ENCODE measurements around the gene CR1.
"Not testable (repeated sequence)": the region's sequence is repeated elsewhere in the genome, so short reads cannot be mapped to it uniquely, and the experiment has no call there.

GRCh38 chr1:207634293-207634692 is 138.3 kb downstream of the CR1 start:
- TF ChIP-seq CTCF (conservative IDR thresholded peaks at IDR 0.05; ENCODE audit: low read length); EZH2phosphoT487 (IDR thresholded peaks at IDR 0.05; ENCODE audit: borderline replicate concordance, low read depth, low read length): not testable (repeated sequence)

Measured in OCI-LY7 (cell line).